ENCODE results near the gene DYRK4.

The DYRK4 gene

DNA sequence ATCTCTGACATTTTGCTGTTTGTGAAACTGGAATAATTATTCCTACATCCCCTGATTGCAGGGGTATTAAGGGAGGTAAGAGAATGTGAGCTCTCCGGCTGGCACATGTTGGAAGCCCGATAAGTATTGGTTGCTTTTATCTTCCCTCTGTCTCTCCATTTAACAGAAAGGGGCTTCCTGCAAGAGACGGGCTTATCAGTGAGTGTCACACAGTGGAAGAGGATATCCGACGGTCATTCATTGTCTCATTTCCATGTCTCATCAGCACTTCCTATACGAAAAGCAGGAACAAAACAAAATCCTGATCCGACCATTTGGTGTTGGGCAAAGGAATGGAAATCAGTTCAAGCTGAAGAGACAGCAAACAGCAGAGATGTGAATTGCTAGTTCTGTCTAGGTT is 10.7 kb downstream of the DYRK4 start:
- Histone ChIP-seq H3K9ac (ENCODE audit: low read length) (no peak overlapping the region), H3K18ac (ENCODE audit: low read length) (no peak overlapping the region), H3K4me3 (ENCODE audit: low read depth, low read length) (no peak overlapping the region), H3K79me1 (ENCODE audit: low read length) (no peaks in the 10 kb centered on the region), H3K23ac (ENCODE audit: low read length) (no peak overlapping the region), H3K9me3 (ENCODE audit: insufficient read depth, low read depth, low read length) (no peaks in the 10 kb centered on the region), H4K91ac (ENCODE audit: low read depth, low read length) (no peak overlapping the region), H4K8ac (ENCODE audit: low read depth, low read length) (no peak overlapping the region), H2AK5ac (ENCODE audit: low read length) (no peak overlapping the region), H3K36me3 (ENCODE audit: control insufficient read depth in 1 of 2, insufficient read depth in 2 of 2, low read length in 2 of 2) (no peaks in the 10 kb centered on the region), H3K4me2 (ENCODE audit: low read length) (no peak overlapping the region), H2BK5ac (ENCODE audit: low read depth, low read length, poor library complexity) (no peak overlapping the region), H2BK12ac (ENCODE audit: low read length) (no peak overlapping the region), H3K14ac (ENCODE audit: low read length) (no peak overlapping the region), H2BK120ac (ENCODE audit: insufficient read depth, low read length, poor library complexity) (no peak overlapping the region), H3K27ac (ENCODE audit: low read depth, low read length) (no peak overlapping the region), H2AFZ (ENCODE audit: insufficient read depth, low read length, poor library complexity) (no peak overlapping the region), H3K4me1 (ENCODE audit: control insufficient read depth in 1 of 2, insufficient read depth in 2 of 2, low read length in 2 of 2) (no peaks in the 10 kb centered on the region), H4K12ac (ENCODE audit: low read depth, low read length) (no peak overlapping the region), H3K4ac (ENCODE audit: low read depth, low read length) (no peak overlapping the region), H3K79me2 (ENCODE audit: control insufficient read depth, insufficient read depth, low read length, poor library complexity) (no peaks in the 10 kb centered on the region), H3K27me3 (ENCODE audit: insufficient read depth, low read length) (no peaks in the 10 kb centered on the region)
- no CpG with 5 or more reads among the region's 7 CpGs for WGBS (ENCODE audit: extremely low coverage, insufficient coverage, insufficient read length)
- DNase-seq: no peak

DNA sequence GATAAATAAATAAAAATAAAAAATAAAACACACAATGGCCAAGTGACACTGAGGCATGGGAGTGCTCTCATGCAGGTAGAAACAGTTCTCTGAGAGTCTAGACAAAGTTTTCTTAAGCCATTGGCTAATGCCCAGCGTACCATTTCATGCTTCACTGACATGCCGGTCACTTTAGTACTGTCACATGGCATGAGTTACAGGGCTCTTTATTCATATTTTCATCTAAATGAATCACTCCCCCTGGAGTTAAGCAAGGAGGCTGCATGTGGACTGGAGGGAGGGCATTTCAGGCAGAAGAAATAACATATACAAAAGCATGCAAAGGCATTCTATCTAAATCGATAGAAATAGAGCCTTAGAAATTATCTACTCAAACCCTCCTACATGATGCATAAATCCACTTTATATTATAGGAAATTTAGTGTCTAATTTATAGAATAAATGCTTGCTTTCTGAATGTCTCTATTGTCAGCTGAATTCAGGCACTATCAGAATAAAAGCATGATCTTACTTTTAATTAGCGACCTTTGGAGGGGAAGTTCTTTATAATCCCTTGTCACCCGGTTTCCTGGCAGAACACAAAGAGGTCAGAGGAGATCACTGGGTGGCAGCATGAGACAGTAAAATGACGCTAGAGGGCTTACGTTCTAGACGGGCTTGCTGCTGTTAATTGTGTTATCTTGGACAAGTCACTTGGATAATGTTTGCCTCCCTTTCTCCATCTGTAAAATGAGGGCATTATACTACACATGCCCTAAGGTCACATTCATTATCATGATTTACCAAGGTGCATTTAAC is 17.5 kb downstream of the DYRK4 start:
- Histone ChIP-seq H3K27me3 (ENCODE audit: insufficient read depth, low read length) (no peaks in the 10 kb centered on the region), H3K18ac (ENCODE audit: low read length) (no peak overlapping the region), H4K12ac (ENCODE audit: low read depth, low read length) (no peak overlapping the region), H2BK5ac (ENCODE audit: low read depth, low read length, poor library complexity) (no peak overlapping the region), H3K79me1 (ENCODE audit: low read length) (no peaks in the 10 kb centered on the region), H3K36me3 (ENCODE audit: control insufficient read depth in 1 of 2, insufficient read depth in 2 of 2, low read length in 2 of 2) (no peaks in the 10 kb centered on the region), H3K4me3 (ENCODE audit: low read depth, low read length) (no peak overlapping the region), H2BK12ac (ENCODE audit: low read length) (no peak overlapping the region), H3K27ac (ENCODE audit: low read depth, low read length) (no peak overlapping the region), H3K4me1 (ENCODE audit: control insufficient read depth in 1 of 2, insufficient read depth in 2 of 2, low read length in 2 of 2) (no peaks in the 10 kb centered on the region), H2AFZ (ENCODE audit: insufficient read depth, low read length, poor library complexity) (no peak overlapping the region), H3K4me2 (ENCODE audit: low read length) (no peak overlapping the region), H3K9me3 (ENCODE audit: insufficient read depth, low read depth, low read length) (no peaks in the 10 kb centered on the region), H3K79me2 (ENCODE audit: control insufficient read depth, insufficient read depth, low read length, poor library complexity) (no peaks in the 10 kb centered on the region), H3K9ac (ENCODE audit: low read length) (no peak overlapping the region), H2AK5ac (ENCODE audit: low read length) (no peak overlapping the region), H3K14ac (ENCODE audit: low read length) (no peak overlapping the region), H3K4ac (ENCODE audit: low read depth, low read length) (no peak overlapping the region), H2BK120ac (ENCODE audit: insufficient read depth, low read length, poor library complexity) (no peak overlapping the region), H3K23ac (ENCODE audit: low read length) (no peak overlapping the region), H4K91ac (ENCODE audit: low read depth, low read length) (no peak overlapping the region), H4K8ac (ENCODE audit: low read depth, low read length) (no peak overlapping the region)
- no CpG with 5 or more reads among the region's 8 CpGs for WGBS (ENCODE audit: extremely low coverage, insufficient coverage, insufficient read length)
- peak in 1 of 2 donors; percentile 27 for DNase-seq

DNA sequence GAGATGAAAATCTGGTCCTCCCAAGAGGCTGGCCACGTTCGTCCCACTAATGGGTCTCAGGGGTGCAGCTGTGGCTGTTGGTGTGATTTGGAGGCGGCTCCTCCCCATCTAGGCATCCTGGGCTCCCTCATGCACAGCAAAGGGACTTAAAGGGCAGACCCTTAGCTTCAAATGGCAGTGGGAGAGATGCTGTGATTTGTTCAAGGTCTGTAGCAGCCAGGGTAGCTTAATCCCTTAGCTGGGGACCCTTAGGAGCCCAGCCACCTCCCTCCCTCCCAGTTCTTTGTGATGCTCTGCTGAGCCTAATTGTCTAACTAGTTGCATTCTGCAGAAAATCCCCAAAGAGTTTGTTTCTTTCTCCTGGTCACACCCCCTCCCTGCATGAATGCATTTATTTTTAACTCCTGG is 18.3 kb downstream of the DYRK4 start:
- no peak overlapping the region for H3K14ac ChIP-seq (ENCODE audit: low read length)
- H3K79me2 ChIP-seq (ENCODE audit: control insufficient read depth, insufficient read depth, low read length, poor library complexity): no peaks in the 10 kb centered on the region
- no peak overlapping the region for H4K12ac ChIP-seq (ENCODE audit: low read depth, low read length)
- no peak overlapping the region for H4K91ac ChIP-seq (ENCODE audit: low read depth, low read length)
- no peak for DNase-seq
- no peak overlapping the region for H2AFZ ChIP-seq (ENCODE audit: insufficient read depth, low read length, poor library complexity)
- no peak overlapping the region for H2BK120ac ChIP-seq (ENCODE audit: insufficient read depth, low read length, poor library complexity)
- no peak overlapping the region for H4K8ac ChIP-seq (ENCODE audit: low read depth, low read length)
- no peak overlapping the region for H3K23ac ChIP-seq (ENCODE audit: low read length)
- no peak overlapping the region for H3K4me2 ChIP-seq (ENCODE audit: low read length)
- WGBS (ENCODE audit: extremely low coverage, insufficient coverage, insufficient read length): no CpG with 5 or more reads among the region's 3 CpGs
- H3K9me3 ChIP-seq (ENCODE audit: insufficient read depth, low read depth, low read length): no peaks in the 10 kb centered on the region
- H3K9ac ChIP-seq (ENCODE audit: low read length): no peak overlapping the region
- no peak overlapping the region for H3K4ac ChIP-seq (ENCODE audit: low read depth, low read length)
- no peak overlapping the region for H2BK5ac ChIP-seq (ENCODE audit: low read depth, low read length, poor library complexity)
- H3K27ac ChIP-seq (ENCODE audit: low read depth, low read length): no peak overlapping the region
- no peak overlapping the region for H2AK5ac ChIP-seq (ENCODE audit: low read length)
- H3K4me1 ChIP-seq (ENCODE audit: control insufficient read depth in 1 of 2, insufficient read depth in 2 of 2, low read length in 2 of 2): no peaks in the 10 kb centered on the region
- H3K18ac ChIP-seq (ENCODE audit: low read length): no peak overlapping the region
- H3K4me3 ChIP-seq (ENCODE audit: low read depth, low read length): no peak overlapping the region
- no peaks in the 10 kb centered on the region for H3K27me3 ChIP-seq (ENCODE audit: insufficient read depth, low read length)
- no peaks in the 10 kb centered on the region for H3K79me1 ChIP-seq (ENCODE audit: low read length)
- H2BK12ac ChIP-seq (ENCODE audit: low read length): no peak overlapping the region
- no peaks in the 10 kb centered on the region for H3K36me3 ChIP-seq (ENCODE audit: control insufficient read depth in 1 of 2, insufficient read depth in 2 of 2, low read length in 2 of 2)

DNA sequence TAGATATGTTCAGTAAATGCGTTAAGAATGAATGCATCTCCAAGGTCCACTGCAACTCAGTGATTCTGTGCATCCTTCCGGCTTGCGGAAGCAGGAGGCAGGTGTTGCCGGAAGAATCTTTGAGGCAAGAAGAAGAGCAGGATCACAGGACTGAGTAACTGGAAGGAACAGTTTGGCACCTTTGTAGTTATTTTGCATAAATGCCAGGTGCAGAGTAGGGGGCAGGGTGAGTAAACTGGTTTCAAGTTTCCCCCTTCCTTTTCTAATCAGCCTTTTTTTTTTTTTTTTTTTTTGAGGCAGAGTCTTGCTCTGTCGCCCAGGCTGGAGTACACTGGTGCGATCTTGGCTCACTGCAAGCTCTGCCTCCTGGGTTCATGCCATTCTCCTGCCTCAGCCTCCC is 22.3 kb downstream of the DYRK4 start:
- H3K4me2 ChIP-seq (ENCODE audit: low read length): no peak overlapping the region
- H2BK12ac ChIP-seq (ENCODE audit: low read length): no peak overlapping the region
- no peaks in the 10 kb centered on the region for H3K36me3 ChIP-seq (ENCODE audit: control insufficient read depth in 1 of 2, insufficient read depth in 2 of 2, low read length in 2 of 2)
- no peak overlapping the region for H2BK5ac ChIP-seq (ENCODE audit: low read depth, low read length, poor library complexity)
- H3K18ac ChIP-seq (ENCODE audit: low read length): no peak overlapping the region
- H3K9ac ChIP-seq (ENCODE audit: low read length): no peak overlapping the region
- no peak overlapping the region for H4K8ac ChIP-seq (ENCODE audit: low read depth, low read length)
- H2BK120ac ChIP-seq (ENCODE audit: insufficient read depth, low read length, poor library complexity): no peak overlapping the region
- H2AK5ac ChIP-seq (ENCODE audit: low read length): no peak overlapping the region
- no peaks in the 10 kb centered on the region for H3K4me1 ChIP-seq (ENCODE audit: control insufficient read depth in 1 of 2, insufficient read depth in 2 of 2, low read length in 2 of 2)
- no CpG with 5 or more reads among the region's 6 CpGs for WGBS (ENCODE audit: extremely low coverage, insufficient coverage, insufficient read length)
- H3K79me2 ChIP-seq (ENCODE audit: control insufficient read depth, insufficient read depth, low read length, poor library complexity): no peaks in the 10 kb centered on the region
- no peak overlapping the region for H3K4ac ChIP-seq (ENCODE audit: low read depth, low read length)
- no peak overlapping the region for H3K14ac ChIP-seq (ENCODE audit: low read length)
- H3K27me3 ChIP-seq (ENCODE audit: insufficient read depth, low read length): no peaks in the 10 kb centered on the region
- H4K12ac ChIP-seq (ENCODE audit: low read depth, low read length): no peak overlapping the region
- no peak for DNase-seq
- H3K27ac ChIP-seq (ENCODE audit: low read depth, low read length): no peak overlapping the region
- no peak overlapping the region for H2AFZ ChIP-seq (ENCODE audit: insufficient read depth, low read length, poor library complexity)
- H3K4me3 ChIP-seq (ENCODE audit: low read depth, low read length): no peak overlapping the region
- no peak overlapping the region for H3K23ac ChIP-seq (ENCODE audit: low read length)
- no peak overlapping the region for H4K91ac ChIP-seq (ENCODE audit: low read depth, low read length)
- H3K9me3 ChIP-seq (ENCODE audit: insufficient read depth, low read depth, low read length): no peaks in the 10 kb centered on the region
- H3K79me1 ChIP-seq (ENCODE audit: low read length): no peaks in the 10 kb centered on the region
